ENCODE results near the gene ETV5.

Gene ETV5

DNA sequence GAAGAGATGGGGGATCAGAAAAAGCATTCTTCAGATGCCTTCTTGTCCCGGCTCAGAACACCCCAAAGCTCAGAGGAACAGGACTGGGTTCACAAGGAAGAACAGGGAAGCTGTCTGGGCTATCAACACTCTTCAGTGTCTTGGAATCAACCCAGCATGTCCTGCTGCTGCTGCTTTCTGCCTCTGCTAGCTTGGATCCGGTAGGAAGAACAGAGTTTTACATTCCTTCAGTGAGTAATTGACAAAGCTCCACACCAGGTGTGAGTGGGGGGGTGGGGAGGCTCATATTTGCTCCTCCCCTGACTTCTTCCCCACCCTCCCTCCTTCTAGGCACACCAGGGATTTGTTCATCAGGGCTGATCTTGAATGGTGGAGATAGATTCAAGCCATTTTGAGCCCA, 13.1 kb upstream of the ETV5 start:
- no peak for DNase-seq

DNA sequence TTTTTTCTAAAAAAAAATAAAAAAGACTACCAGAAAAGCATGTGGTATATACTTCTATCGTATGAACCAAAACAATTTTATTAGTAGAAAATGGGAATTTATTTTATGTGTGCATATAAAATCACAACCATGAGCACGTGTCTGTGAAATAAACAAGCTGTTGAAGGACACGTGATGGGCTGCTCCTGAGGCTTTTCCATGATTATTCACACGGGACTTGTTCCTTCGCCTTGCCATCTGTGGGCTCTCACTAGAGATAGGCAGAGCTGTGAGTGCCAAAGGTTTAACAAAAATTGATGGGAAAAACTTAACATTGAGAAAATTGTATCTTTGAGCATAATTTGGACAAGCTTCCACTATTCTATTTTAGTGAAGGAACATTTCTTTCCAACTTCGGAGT, 12.4 kb upstream of the ETV5 start:
- no peak for DNase-seq

DNA sequence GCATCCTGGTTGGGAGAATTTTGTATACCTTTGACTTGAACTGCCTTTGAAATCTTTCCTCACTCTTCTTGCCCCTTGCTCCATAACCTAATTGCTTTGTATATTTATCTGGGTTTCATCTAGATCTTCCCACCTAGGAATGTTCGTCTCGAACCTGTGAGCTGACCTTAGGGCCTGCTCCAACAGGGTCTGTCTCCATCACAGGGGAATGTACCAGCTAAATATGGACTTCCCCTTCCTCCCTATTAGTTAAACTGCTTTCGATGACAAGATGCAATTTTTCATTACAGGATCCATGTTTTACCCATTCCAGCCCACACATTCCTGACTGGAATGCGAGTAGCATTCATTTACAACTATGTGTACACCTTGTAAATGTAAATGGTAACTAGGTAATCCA, 10.6 kb upstream of the ETV5 start:
- DNase-seq: no peak

DNA sequence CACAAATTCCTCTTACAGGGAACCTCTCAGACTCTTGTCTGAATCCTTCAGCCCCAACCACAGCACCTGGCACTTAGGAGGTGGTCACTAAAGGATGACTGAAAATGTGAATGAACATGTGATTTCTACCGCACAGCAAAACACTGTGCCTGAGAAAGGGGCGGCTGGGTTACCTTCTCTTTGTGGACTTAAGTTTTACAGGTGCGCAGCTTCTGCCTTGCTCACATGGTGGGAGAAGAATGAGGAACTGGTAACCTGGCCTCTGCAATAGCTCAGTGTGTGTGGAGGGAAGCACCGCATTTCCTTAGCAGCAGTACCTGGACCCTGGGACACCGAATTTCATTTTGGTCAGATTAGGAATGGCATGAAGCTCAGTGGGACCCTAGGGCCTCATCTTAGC, 9.8 kb upstream of the ETV5 start:
- no peak for DNase-seq

DNA sequence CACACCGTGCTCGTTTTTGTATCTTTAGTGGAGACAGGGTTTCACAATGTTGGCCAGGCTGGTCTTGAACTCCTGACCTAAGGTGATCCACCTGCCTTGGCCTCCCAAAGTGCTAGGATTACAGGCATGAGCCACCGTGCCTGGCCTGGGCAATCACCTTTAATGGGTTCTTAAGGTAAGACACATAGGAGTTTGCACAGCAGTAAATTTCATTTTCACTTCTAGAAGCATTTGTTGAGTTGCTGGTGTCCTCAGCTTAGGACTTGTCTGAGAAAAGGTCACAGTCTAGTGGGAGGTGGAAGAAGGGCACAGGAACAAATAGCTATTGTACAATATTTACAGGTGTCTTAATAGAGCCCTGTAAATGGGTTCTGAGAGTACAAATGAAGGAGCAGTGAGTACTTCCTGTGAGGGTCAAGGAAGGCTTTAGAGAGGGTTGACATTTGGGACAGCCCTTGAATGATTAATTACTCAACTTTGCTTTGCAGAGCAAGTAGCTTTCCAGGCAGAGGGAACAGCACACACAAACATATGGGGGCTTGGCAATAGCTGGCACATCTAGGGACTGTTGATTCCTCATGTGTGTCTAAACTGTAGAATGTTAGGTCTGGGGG, 8.7 kb upstream of the ETV5 start:
- no peak for DNase-seq

DNA sequence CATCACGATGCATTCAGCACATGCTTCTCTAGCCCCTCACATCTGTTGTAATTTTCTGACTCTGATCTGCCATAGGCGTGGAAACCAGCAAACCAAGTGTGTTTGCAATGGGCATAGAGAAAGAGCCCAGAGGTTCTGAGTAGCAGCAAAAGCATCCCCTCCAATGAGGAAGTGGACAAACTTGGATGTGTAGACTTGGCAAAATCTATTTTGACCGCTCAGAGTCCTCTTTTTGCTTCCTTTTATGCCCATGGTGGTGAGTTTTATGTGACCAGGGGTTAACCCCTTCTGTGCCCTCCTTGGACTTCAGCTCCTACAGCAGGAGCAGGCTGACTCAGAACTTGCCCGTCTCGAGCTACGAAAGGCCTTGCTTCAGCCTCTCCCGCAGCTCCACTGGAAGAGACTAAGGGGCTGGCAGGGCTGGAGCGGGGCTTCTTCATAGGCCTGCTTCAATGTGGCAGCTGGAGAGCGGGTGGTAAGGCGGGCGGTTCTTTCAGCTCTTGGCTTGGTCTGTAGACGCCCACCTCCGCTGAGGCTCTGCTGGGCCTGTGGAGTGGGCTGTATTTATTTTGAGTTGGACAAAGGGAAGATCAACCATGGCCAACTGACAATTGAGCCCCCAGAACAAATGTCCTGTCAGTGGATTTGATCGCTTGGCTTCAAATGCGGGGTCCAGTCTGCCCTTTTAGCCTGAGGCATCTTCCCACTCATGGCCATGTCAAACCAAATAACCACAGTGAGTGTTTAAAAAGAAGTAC, 6.5 kb upstream of the ETV5 start:
- no peak for DNase-seq

DNA sequence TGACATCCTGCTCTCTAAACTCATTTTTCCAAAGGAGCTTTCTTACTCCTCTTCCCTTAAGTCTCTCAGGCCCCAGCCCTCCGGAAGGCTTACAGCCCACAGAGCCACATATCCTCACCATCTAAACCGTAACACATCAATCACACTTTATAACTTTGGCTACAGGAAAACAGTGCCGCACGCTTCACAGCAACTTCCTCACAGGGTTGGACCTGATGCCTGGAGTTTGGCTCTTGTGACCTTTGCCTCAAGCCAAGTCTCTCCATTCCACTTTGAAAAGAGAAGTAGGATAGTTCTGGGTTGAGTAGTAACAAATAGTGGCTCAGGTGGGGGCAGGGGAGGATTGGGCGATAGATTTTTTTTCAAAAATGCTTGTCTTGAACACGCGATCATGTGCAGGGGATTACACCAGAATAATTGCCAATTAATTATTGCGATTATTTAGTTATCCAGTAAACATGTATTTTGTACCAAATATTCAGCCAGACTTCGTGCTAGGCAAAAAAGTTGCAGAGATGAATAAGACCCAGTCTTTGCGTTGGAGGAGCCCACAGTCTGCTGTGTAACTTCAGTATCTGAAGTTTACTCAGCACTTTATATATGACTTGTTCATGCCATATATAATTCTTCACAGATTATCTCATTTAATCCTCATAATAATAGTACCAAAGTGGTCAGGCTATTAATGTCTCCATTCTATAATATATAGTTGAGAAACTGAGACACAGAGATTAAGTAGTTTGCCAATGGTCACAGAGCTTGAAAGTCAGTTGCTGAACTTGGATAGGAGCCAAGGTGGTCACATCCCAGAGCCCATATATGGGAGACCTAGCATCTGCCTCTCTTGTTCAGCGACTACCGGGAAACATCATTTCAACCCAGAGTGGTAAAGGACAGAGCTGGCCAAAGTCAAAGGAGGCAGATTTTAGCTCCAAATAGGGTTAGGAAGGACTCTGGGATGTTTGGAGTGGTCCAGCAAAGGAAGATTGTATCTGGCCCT, 2.4 kb upstream of the ETV5 start:
- DNase-seq: no peak

DNA sequence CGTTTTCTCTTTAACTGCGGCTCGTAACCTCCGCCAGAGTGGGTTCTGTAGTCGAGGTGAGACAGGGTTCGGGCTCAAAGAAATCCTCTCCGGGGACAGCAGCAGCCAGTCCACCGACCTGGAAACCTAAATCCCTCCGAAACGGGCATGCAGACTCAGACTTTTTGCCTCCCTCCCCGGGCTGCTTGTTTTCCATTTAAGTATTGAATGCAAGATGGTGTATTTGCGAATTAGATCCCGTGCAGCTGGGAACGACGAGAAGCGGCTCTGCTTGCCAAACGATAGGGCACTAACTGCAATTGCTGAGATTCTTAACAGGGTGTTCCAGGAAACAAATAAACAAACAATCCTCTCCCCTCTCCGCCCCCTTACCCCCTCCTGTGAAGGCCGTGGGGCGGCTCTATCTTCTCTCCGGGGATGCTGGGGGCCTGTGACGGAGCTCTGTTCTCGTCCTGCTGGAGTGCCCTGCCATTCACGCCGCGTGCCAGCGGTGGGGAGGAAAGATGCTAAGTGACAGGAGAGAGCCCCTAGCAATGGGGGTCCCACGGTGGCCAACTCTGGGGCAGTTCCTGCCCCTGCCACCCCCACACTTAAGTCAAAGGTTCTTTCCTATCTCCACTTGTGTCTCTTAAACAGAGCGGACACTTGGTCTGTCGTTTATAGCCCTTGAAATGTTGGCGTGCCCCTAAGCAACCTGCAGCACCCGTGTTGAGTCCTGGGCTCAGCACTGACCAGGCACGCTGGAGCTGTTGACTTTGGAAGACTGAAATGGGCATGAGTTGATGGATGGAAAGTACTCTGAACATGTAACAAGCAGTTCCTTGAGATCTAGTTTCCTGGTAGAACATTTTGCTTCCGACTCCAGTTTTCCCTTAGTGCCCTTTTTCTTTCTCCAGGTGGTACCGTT, 1.3 kb upstream of the ETV5 start:
- no peak for DNase-seq

DNA sequence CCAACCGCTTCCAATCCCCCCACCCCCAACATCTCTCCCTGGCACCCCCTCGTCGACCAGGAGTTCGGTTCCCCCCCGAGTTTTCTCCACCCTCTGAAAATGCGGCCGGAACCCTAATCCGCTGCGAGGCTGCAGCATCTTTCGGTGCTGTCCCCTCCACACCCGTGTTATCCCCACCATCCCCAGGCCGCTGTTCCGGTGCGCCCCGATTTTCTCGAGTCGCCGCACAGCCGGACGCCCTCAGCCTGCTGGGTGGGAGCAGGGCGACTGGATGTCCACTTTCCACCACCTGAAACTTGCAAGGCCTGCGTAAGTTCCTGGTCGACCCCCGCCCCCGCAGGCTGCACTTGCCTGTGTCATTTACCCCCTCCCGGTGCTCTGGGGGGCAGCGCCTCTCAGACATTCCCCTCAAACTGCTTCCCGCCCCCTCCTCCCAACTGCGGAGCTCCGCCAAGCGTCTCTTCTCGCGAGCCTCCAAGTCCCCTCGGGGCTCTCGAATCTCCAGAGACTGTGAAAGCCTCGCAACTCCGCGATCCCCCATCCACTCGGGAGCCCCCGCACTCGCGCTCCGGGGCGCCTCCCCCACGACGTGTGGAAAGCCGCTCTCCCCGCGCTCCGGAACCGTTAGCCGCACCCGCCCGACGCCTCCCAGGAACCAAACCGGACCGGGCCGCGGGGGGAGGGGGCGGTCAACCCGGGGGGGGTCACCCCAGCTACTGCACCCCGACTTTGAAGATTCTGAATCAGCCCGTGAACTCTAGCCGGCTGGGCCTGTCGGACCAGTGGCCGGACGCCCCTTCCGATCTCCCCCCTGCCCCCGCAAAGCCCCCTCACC, 566 bp downstream of the ETV5 start:
- no peak for DNase-seq

DNA sequence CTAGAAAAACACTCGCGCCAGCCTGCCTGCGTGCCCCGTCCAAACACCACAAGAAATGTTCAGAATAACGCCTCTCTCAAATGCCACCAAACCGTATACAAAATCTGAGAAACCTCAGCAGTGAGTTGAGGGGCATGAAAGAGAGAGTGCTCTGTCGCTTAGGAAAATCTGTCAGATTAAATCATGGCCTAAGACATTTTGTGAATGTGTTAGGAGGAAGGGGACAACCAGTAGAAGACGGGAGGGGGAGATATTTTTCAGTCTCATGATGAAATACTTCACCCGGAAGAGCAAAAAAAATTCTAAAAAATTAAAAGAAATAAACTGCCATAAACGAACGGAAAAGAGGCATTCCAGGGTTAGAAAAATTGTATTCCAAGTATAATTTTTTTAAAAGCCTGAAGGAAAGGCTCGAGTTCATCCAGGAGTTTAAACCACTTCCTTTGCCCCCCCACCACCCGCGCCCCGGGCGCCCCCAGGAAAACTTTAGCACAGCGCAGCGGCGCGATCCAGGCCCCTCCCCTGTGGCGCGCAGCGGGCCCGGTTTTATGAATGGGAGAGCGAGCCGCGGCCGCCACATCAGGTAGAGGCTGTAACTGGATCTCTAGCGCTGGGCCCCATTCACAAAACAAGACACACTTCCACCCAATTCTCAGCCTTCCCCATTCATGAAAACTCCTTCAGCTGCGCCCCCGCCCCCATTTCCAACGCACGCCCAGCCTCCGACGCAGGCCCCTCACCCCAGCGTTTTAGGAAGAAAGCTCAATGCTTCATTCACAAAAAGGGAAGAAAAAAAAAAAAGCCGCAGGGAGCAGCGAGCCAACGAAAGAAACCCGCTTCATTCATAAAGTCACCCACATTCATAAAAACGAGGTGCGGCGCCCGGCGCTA, 1.4 kb downstream of the ETV5 start:
- peak; percentile 43 for DNase-seq

DNA sequence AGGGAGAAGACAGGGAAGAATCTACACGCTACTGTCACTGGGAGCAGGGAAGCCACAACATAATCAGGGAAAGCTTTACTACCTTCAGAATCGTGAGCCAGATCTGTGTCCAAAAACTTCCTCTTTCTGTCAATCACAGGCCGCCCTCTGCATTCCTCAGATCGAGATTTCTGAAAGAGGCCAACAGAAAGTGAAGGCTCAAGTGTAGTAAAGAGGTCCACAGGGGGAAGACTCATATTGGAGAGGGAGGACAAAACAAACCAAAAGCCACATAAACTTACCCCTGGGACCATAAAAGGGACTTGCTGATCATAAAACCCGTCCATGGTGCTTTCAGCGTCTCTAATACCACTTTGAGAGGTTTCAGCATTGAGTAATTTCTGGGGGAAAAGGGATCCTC, 3.3 kb downstream of the ETV5 start:
- no peak for DNase-seq

DNA sequence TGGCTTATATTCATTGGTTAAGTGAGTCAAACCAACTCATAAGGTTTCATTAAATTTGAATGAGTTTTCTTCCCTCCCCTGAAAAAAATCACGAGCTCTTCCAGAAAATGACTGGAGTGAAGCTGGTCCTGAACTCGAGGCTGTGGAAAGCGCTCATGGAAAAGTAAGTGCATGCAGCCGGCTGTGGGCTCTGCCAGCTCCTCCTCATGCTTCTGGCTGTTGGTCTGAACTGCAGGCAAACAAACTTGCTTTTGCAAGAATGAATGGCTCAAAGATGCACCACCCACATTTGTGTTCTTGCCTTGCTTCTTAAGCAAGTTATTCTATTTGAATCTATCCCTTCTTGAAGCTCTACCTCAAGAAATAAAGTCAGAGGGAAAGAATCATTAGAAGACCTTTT, 6.2 kb downstream of the ETV5 start:
- DNase-seq: no peak

DNA sequence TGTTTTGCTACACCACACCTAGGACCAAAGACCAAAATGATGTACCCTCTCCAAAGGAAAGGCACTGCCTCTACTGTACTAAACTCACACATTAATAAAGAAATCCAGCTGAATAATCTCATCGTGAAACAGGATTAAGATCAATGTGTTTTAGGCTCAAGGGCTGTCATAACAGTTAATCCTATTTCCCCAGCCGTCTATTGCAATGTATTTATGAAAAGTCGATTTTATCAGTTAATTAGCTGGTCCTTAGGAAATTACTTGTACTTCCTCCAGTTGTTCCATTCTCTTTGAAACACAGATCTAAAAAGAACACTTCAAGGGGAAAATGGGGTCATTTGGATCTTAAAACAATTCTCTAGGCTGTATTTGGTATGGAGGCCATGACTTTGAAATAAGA, 8.5 kb downstream of the ETV5 start:
- DNase-seq: no peak

DNA sequence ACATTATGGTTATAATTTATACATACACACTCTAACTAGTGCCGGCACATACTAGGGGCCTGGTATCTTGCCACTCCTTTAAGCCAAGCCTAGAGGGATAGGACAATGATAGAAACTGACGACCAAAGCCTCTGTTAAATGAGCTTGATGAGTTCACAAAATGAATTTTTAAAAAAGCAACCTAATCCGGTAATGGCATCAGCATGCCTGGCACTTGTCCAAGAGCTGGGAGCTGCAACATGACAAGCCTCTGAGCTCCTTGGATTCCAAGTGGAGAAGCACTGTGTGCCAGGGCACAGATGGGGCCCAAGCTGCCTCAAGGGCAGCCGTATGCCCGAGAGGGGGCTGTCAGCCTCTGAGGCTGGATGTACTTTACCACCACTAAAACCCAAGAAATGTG, 9.7 kb downstream of the ETV5 start:
- no peak for DNase-seq

DNA sequence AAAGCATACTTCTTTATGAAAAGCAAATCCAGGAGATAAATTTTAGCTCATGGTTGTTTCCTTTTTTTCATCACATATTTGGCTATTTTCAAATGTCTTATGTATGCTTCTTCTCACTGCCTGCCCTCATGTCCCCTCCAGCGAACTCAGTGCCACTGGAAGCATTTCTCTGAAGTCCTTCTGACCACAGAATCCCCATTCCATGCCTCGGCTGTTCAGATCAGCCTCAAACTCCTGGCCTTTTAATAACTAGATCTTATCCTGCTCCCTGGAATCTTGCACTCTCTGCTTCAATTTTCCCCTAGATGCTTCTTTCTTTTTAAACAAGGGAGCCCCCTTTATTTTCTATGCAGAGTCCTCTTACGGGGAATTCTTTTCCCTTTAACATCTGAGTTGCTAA, 10.1 kb downstream of the ETV5 start:
- no peak for DNase-seq

DNA sequence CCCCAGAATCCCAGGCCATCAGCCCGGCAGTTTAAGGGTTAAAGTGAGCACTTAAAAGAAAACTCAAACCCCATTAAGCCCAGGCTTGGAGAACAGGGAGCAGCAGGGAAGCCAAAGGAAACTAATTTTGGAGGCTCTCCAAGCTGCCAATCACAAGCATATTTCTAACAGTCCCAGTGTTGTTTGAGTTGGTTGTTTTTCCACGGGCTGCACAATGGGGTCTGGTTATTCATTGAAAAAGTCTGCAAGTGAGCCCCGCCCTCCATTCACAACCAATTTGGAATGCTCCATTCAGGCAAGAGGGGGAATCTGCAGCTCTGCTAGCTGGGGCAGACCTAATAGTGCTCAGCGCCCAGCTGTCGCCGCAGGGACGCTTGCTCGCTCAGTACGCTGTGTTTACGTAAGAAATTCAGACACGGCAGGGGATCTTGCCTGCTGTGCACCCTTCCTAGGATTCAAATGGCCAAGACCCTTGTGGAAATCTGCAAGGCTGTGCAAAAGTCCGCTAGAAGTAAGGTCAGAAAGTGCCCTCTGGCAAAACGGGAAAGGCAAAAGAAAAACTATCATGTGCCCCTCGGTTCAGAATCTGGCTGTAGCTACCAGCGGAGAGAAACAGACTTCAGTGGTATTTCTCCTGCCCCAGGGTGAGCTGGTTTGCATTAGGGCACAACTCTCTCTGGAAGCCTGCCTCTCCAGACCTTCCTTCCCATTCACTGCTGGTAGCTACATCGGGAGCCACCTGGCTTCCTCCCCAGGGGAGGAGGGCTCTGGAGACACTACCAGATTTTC, 11.0 kb downstream of the ETV5 start:
- DNase-seq: no peak

DNA sequence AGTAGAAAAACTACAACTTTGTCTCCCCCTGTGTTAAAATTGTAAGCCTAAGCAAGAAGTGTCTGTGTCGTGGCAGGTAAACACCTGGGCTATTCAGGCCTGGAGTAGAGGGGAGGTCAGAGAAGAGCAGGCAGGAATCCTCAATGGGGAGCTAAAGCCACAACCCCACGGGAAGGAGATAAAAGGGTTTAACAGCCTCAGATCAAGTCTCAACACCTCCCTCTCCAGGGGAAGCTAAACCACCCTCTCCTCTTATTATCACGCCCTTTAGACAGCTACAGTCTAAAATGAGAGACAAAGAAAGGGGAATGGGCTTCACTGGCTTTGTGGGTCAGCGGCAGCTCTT, 11.6 kb downstream of the ETV5 start:
- no peak for DNase-seq

DNA sequence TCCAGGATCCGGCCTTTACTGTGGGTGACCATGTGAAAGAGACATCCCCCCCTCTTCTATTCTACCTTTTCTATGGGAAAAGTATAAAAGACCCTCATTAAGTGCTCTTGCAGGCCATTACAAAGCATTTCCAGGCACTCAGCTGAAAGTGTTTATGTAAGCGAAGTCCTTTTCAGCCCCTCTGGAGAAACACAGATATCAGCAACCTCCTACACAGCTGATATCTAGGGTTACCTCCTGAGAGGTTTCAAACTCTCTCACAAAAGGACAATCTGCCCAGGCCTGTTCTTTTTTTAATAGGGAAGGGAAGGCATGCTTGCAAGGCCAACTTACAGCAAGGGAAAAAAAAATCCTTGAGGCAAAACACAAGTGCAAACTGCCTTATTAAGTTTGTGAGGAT, 12.6 kb downstream of the ETV5 start:
- DNase-seq: no peak

DNA sequence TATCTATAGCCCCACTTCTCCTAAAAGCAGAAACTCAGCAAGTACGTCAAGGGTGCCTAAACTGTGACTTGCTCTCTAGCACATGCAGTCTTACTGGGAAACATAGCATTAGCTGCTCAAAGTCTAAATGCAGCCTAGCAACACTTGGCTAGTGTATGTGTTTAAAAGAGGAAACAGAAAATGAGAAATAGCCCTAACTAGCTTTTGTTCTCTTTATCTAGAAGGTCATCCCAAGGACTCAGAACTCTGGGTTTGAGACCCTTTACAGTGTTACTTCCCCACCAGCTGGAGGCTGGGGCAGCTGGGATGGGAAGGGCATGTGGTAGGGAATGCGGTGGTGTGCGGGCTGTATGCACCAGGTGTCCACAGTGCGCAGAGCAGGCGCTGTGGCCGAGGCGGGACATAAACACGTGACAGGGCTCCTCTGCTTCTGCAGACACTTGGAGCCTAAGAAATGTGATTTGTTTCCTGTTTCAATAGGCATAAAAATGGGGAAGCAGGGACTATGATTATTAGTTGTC, 13.3 kb downstream of the ETV5 start:
- peak; percentile 6 for DNase-seq
